ENCODE data around the gene CYP3A5. TPM values are rescaled to one million over a fixed set of nuclear protein-coding genes. Genes with fewer than 3 reads are reported as not detected.
"Not testable (repeated sequence)": the region's sequence is repeated elsewhere in the genome, so short reads cannot be mapped to it uniquely, and the experiment has no call there.

CYP3A5 gene
- total RNA-seq, 1 donor from 2014 or later, result 3.7 TPM

DNA sequence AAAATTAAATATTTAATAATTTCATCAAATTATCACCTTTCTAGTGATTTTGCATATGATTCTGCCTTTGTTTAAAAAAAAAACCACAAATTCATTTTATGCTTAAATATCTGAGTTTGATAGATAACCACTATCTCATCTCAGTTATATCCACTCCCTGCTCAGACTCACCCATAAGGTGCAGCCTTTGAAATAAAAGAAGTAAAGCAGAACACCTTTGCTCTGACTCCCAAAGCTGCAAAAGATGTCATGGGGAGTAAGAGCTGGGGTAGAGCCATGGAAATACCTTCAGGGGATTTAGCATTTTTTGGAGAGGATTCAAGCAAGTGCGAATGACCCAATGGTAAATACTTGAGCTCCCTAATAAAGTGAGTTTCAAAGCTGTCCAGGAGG, 15.1 kb upstream of the CYP3A5 start:
- H3K36me3 ChIP-seq (ENCODE audit: control insufficient read depth, insufficient read depth, low read length), result no peaks in the 10 kb centered on the region
- no peak for TF ChIP-seq CTCF (IDR thresholded peaks at IDR 0.05; ENCODE audit: insufficient read depth, low read length, severe bottlenecking)
- FAIRE-seq (no peak), DNase-seq (ENCODE audit: low read depth) (no peak)
- H3K4me3 ChIP-seq (ENCODE audit: low read depth, low read length), result no peak overlapping the region
- H3K27me3 ChIP-seq (ENCODE audit: control insufficient read depth, insufficient read depth, low read length), result no peaks in the 10 kb centered on the region

GRCh38 chr7:99694201-99694911, 14.6 kb upstream of the CYP3A5 start:
- Histone ChIP-seq H3K36me3 (ENCODE audit: control insufficient read depth, insufficient read depth, low read length) (no peaks in the 10 kb centered on the region), H3K4me3 (ENCODE audit: low read depth, low read length) (no peak overlapping the region), H3K27me3 (ENCODE audit: control insufficient read depth, insufficient read depth, low read length) (no peaks in the 10 kb centered on the region)
- TF ChIP-seq CTCF (IDR thresholded peaks at IDR 0.05; ENCODE audit: insufficient read depth, low read length, severe bottlenecking), result no peak
- FAIRE-seq (no peak), DNase-seq (ENCODE audit: low read depth) (no peak)

DNA sequence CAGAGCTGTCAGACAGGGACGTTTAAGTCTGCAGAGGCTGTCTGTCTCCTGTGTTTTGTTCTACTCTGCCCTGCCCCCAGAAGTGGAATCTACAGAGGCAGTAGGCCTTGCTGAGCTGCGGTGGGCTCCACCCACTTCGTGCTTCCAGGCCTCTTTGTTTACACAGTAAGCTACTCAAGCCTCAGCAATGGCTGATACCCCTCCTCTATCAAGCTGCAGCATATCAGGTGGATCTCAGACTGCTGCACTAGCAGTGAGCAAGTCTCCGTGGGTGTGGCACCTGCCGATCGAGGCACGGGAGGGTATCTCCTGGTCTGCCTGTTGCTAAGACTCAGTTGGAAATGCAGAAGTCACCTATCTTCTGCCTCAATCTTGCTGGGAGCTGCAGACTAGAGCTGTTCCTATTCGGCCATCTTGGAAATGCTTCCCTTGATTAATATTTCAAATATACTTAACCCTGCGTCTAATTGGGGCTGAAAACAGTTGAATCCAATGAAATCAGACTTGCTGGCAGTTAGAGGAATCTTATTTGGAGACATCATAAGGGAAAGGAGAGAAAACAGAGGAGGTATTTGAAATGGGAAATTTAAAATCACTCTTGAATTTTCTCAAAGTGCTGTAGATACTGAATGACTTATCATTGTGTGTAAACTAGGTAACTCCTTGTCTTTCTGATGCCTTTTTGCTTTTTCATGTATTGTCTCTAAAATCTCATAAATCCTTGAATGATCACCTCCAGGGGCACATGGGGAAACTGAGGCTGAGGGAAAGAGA, 13.8 kb upstream of the CYP3A5 start:
- TF ChIP-seq CTCF (IDR thresholded peaks at IDR 0.05; ENCODE audit: insufficient read depth, low read length, severe bottlenecking), result no peak
- FAIRE-seq (no peak), DNase-seq (ENCODE audit: low read depth) (peak; percentile 53)

DNA sequence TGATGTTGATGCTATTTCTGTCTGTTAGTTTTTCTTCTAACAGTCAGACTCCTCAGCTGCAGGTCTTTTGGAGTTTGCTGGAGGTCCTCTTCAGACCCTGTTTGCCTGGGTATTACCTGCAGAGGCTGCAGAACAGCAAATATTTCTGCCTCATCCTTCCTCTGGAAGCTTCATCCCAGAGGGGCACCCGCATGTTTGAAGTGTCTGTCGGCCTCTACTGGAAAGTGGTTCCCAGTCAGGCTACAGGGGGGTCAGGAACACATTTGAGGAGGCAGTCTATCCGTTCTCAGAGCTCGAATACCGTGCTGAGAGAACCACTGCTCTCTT, 13.3 kb upstream of the CYP3A5 start:
- H3K36me3 ChIP-seq (ENCODE audit: control insufficient read depth, insufficient read depth, low read length), result no peaks in the 10 kb centered on the region
- H3K4me3 ChIP-seq (ENCODE audit: low read depth, low read length), result no peak overlapping the region
- no peak for TF ChIP-seq CTCF (IDR thresholded peaks at IDR 0.05; ENCODE audit: insufficient read depth, low read length, severe bottlenecking)
- FAIRE-seq, result no peak
- no peak for DNase-seq (ENCODE audit: low read depth)
- H3K27me3 ChIP-seq (ENCODE audit: control insufficient read depth, insufficient read depth, low read length), result no peaks in the 10 kb centered on the region

More for the DNA sequence above, 13.8 kb upstream of the CYP3A5 start:
- Histone ChIP-seq H3K36me3 (ENCODE audit: control insufficient read depth, insufficient read depth, low read length) (no peaks in the 10 kb centered on the region), H3K4me3 (ENCODE audit: low read depth, low read length) (no peak overlapping the region), H3K27me3 (ENCODE audit: control insufficient read depth, insufficient read depth, low read length) (no peaks in the 10 kb centered on the region)

DNA sequence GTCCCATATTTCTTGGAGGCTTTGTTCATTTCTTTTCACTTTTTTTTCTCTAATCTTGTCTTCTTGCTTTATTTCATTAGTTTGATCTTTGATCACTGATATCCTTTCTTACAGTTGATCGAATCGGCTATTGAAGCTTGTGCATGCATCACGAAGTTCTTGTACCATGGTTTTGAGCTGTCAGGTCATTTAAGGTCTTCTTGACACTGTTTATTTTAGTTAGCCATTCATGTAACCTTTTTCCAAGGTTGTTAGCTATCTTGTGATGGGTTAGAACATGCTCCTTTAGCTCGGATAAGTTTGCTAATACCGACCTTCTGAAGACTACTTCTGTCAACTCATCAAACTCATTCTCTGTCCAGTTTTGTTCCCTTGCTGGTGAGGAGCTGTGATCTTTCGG, 12.8 kb upstream of the CYP3A5 start:
- FAIRE-seq; H3K27me3 ChIP-seq (ENCODE audit: control insufficient read depth, insufficient read depth, low read length); H3K4me3 ChIP-seq (ENCODE audit: low read depth, low read length); DNase-seq (ENCODE audit: low read depth); H3K36me3 ChIP-seq (ENCODE audit: control insufficient read depth, insufficient read depth, low read length): not testable (repeated sequence)

DNA sequence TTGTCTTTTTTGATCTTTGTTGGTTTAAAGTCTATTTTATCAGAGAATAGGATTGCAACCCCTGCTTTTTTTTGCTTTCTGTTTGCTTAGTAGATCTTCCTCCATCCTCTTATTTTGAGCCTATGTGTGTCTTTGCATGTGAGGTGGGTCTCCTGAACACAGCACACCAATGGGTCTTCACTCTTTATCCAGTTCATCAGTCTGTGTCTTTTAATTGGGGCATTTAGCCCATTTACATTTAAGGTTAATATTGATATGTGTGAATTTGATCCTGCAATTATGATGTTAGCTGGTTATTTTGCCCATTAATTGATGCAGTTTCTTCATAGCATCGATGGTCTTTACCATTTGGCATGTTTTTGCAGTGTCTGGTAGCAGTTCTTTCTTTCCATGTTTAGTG, 11.9 kb upstream of the CYP3A5 start:
- not testable (repeated sequence) for H3K36me3 ChIP-seq (ENCODE audit: control insufficient read depth, insufficient read depth, low read length); FAIRE-seq; DNase-seq (ENCODE audit: low read depth)

DNA sequence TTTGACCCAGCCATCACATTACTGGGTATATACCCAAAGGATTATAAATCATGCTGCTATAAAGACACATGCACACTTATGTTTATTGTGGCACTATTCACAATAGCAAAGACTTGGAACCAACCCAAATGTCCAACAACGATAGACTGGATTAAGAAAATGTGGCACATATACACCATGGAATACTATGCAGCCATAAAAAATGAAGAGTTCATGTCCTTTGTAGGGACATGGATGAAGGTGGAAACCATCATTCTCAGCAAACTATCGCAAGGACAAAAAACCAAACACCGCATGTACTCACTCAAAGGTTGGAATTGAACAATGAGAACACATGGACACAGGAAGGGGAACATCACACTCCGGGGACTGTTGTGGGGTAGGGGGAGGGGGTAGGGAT, 11.1 kb upstream of the CYP3A5 start:
- DNase-seq (ENCODE audit: low read depth); H3K36me3 ChIP-seq (ENCODE audit: control insufficient read depth, insufficient read depth, low read length); FAIRE-seq; H3K4me3 ChIP-seq (ENCODE audit: low read depth, low read length); H3K27me3 ChIP-seq (ENCODE audit: control insufficient read depth, insufficient read depth, low read length): not testable (repeated sequence)

More for the DNA sequence above, 11.9 kb upstream of the CYP3A5 start:
- H3K27me3 ChIP-seq (ENCODE audit: control insufficient read depth, insufficient read depth, low read length); H3K4me3 ChIP-seq (ENCODE audit: low read depth, low read length): not testable (repeated sequence)

DNA sequence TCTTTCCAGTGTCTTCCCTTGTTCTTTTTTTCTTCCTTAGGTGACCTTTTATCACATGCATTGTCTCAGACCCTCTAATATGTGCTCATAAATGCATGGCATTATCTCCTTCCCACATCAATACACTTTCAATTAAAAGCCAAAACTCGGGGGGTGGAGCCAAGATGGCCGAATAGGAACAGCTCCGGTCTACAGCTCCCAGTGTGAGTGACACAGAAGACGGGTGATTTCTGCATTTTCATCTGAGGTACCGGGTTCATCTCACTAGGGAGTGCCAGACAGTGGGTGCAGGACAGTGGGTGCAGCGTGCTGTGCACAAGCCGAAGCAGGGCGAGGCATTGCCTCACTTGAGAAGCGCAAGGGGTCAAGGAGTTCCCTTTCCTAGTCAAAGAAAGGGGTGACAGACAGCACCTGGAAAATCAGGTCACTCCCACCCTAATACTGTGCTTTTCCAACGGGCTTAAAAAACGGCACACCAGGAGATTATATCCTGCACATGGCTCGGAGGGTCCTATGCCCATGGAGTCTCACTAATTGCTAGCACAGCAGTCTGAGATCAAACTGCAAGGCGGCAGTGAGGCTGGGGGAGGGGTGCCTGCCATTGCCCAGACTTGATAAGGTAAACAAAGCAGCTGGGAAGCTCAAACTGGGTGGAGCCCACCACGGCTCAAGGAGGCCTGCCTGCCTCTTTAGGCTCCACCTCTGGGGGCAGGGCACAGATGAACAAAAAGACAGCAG, 6.2 kb upstream of the CYP3A5 start:
- not testable (repeated sequence) for FAIRE-seq; H3K4me3 ChIP-seq (ENCODE audit: low read depth, low read length); DNase-seq (ENCODE audit: low read depth); H3K36me3 ChIP-seq (ENCODE audit: control insufficient read depth, insufficient read depth, low read length); H3K27me3 ChIP-seq (ENCODE audit: control insufficient read depth, insufficient read depth, low read length)
